ENCODE data around the gene SLC25A1. TPM values are rescaled to one million over a fixed set of nuclear protein-coding genes. Genes with fewer than 3 reads are reported as not detected.

The SLC25A1 gene
- total RNA-seq, 2 donors from 2014 or later, result 111 to 119 TPM

DNA sequence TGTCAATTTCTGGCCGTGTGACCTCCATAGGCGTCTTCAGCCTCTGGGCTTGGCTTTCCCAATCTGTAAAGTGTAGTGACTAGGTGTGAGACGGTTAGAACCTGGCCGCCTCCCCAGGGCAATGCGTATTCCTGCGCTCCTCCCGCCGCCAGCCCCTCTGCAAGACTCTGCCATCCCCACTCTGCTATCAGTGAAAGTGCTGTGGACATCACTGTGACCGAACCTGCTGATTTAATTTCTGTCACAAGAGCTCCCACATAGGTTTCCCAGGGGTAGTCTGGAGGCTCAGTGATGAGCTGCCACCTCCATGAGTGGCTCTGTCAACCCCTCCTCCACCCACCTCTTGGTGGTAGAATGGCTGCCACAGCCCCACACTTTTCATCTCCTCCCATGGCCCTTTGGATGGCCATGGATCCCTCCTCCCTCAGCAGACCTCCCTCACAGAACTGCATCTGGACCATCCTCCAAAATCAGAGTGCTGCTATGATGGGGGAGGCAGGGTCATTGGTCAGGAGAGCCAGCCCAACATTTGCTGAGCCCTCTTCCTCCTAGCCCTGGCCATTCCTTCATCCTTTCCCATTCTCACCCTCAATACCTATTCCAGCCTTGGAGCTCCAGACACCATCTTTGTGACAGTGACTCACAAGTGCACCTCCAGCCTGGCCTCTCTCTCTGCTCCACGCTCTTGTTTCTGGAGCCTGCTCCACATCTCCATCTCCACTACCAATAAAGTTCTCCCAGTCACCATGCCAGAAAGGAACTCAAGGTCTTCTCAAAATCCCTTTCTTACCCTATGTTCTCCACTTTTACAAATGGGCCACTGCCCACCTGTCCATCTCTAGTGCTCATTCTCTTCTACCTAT, 27.0 kb downstream of the SLC25A1 start:
- TF ChIP-seq, protein P1, sequence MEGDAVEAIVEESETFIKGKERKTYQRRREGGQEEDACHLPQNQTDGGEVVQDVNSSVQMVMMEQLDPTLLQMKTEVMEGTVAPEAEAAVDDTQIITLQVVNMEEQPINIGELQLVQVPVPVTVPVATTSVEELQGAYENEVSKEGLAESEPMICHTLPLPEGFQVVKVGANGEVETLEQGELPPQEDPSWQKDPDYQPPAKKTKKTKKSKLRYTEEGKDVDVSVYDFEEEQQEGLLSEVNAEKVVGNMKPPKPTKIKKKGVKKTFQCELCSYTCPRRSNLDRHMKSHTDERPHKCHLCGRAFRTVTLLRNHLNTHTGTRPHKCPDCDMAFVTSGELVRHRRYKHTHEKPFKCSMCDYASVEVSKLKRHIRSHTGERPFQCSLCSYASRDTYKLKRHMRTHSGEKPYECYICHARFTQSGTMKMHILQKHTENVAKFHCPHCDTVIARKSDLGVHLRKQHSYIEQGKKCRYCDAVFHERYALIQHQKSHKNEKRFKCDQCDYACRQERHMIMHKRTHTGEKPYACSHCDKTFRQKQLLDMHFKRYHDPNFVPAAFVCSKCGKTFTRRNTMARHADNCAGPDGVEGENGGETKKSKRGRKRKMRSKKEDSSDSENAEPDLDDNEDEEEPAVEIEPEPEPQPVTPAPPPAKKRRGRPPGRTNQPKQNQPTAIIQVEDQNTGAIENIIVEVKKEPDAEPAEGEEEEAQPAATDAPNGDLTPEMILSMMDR (conservative IDR thresholded peaks at IDR 0.05), result no peak
- H3K36me3 Mint-ChIP-seq (ENCODE audit: low read depth), result no peaks in the 10 kb centered on the region
- H3K9me3 Mint-ChIP-seq, result peaks cover 12% of the 10 kb centered on the region
- peaks cover 92% of the 10 kb centered on the region for H3K27me3 ChIP-seq (ENCODE audit: control insufficient read depth, insufficient read depth, low read length, poor library complexity, severe bottlenecking)
- no peak overlapping the region for H3K27ac Mint-ChIP-seq
- no peak overlapping the region for H3K4me3 ChIP-seq (ENCODE audit: low read length)
- 64 to 68% methylated on average over 8 to 10 of the region's 10 CpGs for WGBS, 2 experiments (ENCODE audit: insufficient coverage in 1 of 2, insufficient read length in 1 of 2)
- H3K9ac ChIP-seq (ENCODE audit: extremely low read depth, low read length, poor library complexity, severe bottlenecking), result no peak overlapping the region
- peaks cover 8% of the 10 kb centered on the region for H3K9me3 ChIP-seq (ENCODE audit: control insufficient read depth, low read length)
- peaks cover 3% of the 10 kb centered on the region for H3K4me1 Mint-ChIP-seq
- no peaks in the 10 kb centered on the region for H3K4me1 ChIP-seq (ENCODE audit: control insufficient read depth, insufficient read depth, low read length)
- no peak for DNase-seq
- no peaks in the 10 kb centered on the region for H3K36me3 ChIP-seq (ENCODE audit: control insufficient read depth, insufficient read depth, low read length)
- H3K4me3 Mint-ChIP-seq, result peak overlapping the region; percentile 35
- peaks cover 89% of the 10 kb centered on the region for H3K27me3 Mint-ChIP-seq (ENCODE audit: insufficient read depth)
- H3K27ac ChIP-seq (ENCODE audit: low read depth, low read length), result no peak overlapping the region

DNA sequence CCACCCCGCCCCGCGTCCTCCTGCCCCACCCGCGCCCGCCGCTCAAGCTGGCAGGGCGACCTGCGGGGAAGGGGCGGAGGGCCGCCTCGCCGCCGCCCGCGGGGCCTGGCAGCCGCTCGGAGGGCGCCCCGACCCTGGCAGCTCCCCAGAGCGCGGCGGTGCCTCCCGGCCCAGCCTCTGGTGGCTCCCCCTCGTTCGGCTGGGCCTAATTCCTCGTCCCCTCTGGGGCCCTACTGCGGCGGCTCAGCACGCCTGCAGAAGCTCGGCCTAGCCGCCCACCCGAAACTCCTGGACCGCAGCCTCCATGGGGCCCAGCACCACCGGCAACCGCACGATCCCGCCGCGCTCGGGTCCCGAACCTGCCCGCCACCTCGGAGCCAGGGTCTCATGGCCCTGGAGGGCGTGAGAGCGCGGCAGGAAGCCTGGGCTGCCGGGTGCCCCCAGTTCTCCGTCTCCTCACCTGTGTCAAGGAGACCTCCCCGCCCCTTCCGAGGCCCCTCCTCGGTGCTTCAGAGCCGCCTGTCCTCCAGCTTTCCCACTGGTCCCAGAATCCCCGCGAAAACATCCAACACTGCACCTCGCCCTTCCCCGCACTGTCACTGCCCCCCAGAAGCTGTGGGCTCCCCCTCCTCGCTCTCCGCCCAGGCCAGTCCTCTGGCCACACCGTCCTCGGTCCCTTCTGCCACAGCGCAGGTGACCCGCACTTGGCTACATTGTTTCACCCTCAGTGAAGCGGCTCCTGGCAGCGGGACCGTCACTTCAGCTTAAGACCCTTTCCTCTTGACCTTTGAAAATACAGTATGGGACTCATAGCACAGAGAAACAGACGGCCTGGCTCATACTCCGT, 27.8 kb downstream of the SLC25A1 start:
- Histone ChIP-seq H3K36me3 (ENCODE audit: control insufficient read depth, insufficient read depth, low read length) (no peaks in the 10 kb centered on the region), H3K27me3 (ENCODE audit: control insufficient read depth, insufficient read depth, low read length, poor library complexity, severe bottlenecking) (peaks cover 93% of the 10 kb centered on the region)

DNA sequence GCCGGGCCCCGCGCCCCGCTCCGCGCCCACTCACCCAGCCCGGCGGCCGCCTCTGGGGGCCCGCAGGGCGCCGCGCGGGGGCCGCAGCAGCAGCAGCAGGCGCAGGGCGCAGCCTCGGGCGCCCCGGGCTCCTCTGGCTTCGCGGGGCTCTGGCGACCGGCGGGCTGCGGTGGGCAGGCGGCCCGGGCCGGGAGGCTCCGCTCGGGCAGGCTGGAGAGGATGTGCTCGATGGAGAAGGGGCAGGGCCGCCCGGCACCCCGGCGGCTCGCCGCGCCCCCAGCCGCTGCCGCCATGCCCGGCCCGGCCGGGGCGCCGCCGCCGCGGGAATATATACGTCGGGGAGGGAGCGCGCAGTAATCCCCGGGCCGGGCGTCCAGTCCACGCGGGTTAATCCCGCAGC, 28.5 kb downstream of the SLC25A1 start, which contains the start of gene GSC2:
GSC2 (minus strand) TSS at position 302 of the 400 bp plus-strand sequence; CDS start at position 293, 9 bp downstream.
- 5 to 6% methylated on average over 5 to 59 of the region's 59 CpGs for WGBS, 2 experiments (ENCODE audit: insufficient coverage in 1 of 2, insufficient read length in 1 of 2)
- DNase-seq, result peak; percentile 56
- Mint-ChIP-seq H3K9me3 (peaks cover 12% of the 10 kb centered on the region), H3K36me3 (ENCODE audit: low read depth) (no peaks in the 10 kb centered on the region), H3K27me3 (ENCODE audit: insufficient read depth) (peaks cover 88% of the 10 kb centered on the region), H3K4me3 (peak within 1 kb of the TSS; percentile 35), H3K27ac (no peak within 1 kb of the TSS), H3K4me1 (peaks cover 3% of the 10 kb centered on the region)
- H3K9me3 ChIP-seq (ENCODE audit: control insufficient read depth, low read length), result peaks cover 8% of the 10 kb centered on the region
- H3K4me1 ChIP-seq (ENCODE audit: control insufficient read depth, insufficient read depth, low read length), result no peaks in the 10 kb centered on the region
- H3K27me3 ChIP-seq (ENCODE audit: control insufficient read depth, insufficient read depth, low read length, poor library complexity, severe bottlenecking), result peaks cover 90% of the 10 kb centered on the region
- H3K27ac ChIP-seq (ENCODE audit: low read depth, low read length), result no peak within 1 kb of the TSS
- H3K36me3 ChIP-seq (ENCODE audit: control insufficient read depth, insufficient read depth, low read length), result no peaks in the 10 kb centered on the region
- TF ChIP-seq, protein P1 (conservative IDR thresholded peaks at IDR 0.05), result no peak
- H3K4me3 ChIP-seq (ENCODE audit: low read length), result no peak within 1 kb of the TSS
- no peak within 1 kb of the TSS for H3K9ac ChIP-seq (ENCODE audit: extremely low read depth, low read length, poor library complexity, severe bottlenecking)

More for the DNA sequence above, 27.8 kb downstream of the SLC25A1 start:
- peak; percentile 53 for DNase-seq
- peaks cover 3% of the 10 kb centered on the region for H3K4me1 Mint-ChIP-seq
- Histone ChIP-seq H3K4me3 (ENCODE audit: low read length) (no peak overlapping the region), H3K4me1 (ENCODE audit: control insufficient read depth, insufficient read depth, low read length) (no peaks in the 10 kb centered on the region), H3K9me3 (ENCODE audit: control insufficient read depth, low read length) (peaks cover 8% of the 10 kb centered on the region), H3K27ac (ENCODE audit: low read depth, low read length) (no peak overlapping the region), H3K9ac (ENCODE audit: extremely low read depth, low read length, poor library complexity, severe bottlenecking) (no peak overlapping the region)
- TF ChIP-seq, protein P1 (conservative IDR thresholded peaks at IDR 0.05), result no peak
- H3K4me3 Mint-ChIP-seq, result peak overlapping the region; percentile 35
- peaks cover 89% of the 10 kb centered on the region for H3K27me3 Mint-ChIP-seq (ENCODE audit: insufficient read depth)
- no peaks in the 10 kb centered on the region for H3K36me3 Mint-ChIP-seq (ENCODE audit: low read depth)
- peaks cover 12% of the 10 kb centered on the region for H3K9me3 Mint-ChIP-seq
- 22 to 28% methylated on average over 34 to 68 of the region's 68 CpGs for WGBS, 2 experiments (ENCODE audit: insufficient coverage in 1 of 2, insufficient read length in 1 of 2)
- H3K27ac Mint-ChIP-seq, result no peak overlapping the region
